G401 (cell line): ENCODE data around the gene C14orf180. TPM values are rescaled to one million over a fixed set of nuclear protein-coding genes. Genes with fewer than 3 reads are reported as not detected.

Source experiments
- DNase-seq: peaks from one replicate; pipeline ENCODE4 v3.0.0-alpha.2; 2015; ENCODE audit warnings: low spot score
- in situ Hi-C: cut with HindIII; loops from 2 replicates; pipeline ENCODE4 v1.10.0; 2016; ENCODE audit warnings: low sequenced_read_pairs, mixed read lengths
- total RNA-seq: library from RNA; depleted of rRNA; stranded (reverse); fragments of >200 nt; shearing (Covaris generic); gene quantifications from 2 replicates; pipeline ENCODE4 v1.2.3, GENCODE V29; 2014

The C14orf180 gene
- total RNA-seq, 1 experiment from 2014 or later: not detected

DNA sequence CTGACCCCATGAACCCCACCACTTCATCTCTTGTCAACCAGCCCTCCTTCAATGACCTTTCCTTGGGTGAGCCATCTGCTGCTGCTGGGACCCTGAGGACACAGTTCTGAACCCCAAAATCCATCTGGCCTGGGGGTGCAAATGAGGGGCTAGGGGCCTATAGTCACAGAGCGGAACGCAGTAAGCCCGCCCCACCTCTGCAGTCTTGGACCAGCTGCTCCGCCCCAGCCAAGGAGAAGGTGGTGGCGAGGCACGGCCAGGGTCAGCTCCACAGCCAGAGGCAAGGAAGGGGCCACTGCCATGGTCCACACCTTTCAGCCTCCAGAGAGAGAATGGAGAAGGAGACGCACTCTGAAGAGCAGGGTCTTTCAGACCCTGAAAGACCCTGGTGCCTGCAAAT is 19.9 kb downstream of the C14orf180 start:
- in situ Hi-C loops: loop anchor here (10.0 kb wide), 1 partner anchor 435 kb away; no protein-coding TSS in a partner anchor
- no peak for DNase-seq

- in situ Hi-C loops: no loop called here
Measured at GRCh38 chr14:104600141-104600643, 20.6 kb downstream of the C14orf180 start.

GRCh38 chr14:104600805-104601204 is 21.2 kb downstream of the C14orf180 start:
- in situ Hi-C loops: no loop called here
- DNase-seq: no peak

More at GRCh38 chr14:104600141-104600643, 20.6 kb downstream of the C14orf180 start:
- DNase-seq: peak; percentile 41

GRCh38 chr14:104601786-104602185 is 22.2 kb downstream of the C14orf180 start:
- DNase-seq: peak; percentile 50
- in situ Hi-C loops: no loop called here

GRCh38 chr14:104602315-104602932 is 22.9 kb downstream of the C14orf180 start:
- in situ Hi-C loops: no loop called here
- DNase-seq: no peak

DNA sequence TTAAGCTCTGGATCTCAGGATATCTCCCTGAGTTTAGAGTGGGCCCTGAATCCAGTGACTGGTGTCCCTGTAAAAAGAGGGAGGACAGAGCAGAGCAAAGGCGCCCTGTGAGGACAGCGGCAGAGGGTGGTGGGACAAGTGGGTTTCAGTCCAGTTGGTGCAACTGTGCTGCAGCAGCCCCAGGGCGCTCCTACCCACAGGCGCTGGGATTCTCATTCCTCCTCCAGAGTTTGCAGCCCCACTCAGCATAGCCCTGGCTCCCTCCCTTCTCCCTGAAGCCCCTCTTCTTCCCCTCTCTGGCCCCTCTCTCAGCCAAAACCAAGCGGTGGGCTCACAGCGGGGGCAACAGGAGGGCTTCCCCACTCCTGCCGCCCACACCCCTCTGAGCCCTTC is 23.4 kb downstream of the C14orf180 start:
- in situ Hi-C loops: no loop called here
- DNase-seq: no peak

- in situ Hi-C loops: no loop called here
- peak; percentile 18 for DNase-seq
Measured at GRCh38 chr14:104603711-104604401, 24.3 kb downstream of the C14orf180 start.

DNA sequence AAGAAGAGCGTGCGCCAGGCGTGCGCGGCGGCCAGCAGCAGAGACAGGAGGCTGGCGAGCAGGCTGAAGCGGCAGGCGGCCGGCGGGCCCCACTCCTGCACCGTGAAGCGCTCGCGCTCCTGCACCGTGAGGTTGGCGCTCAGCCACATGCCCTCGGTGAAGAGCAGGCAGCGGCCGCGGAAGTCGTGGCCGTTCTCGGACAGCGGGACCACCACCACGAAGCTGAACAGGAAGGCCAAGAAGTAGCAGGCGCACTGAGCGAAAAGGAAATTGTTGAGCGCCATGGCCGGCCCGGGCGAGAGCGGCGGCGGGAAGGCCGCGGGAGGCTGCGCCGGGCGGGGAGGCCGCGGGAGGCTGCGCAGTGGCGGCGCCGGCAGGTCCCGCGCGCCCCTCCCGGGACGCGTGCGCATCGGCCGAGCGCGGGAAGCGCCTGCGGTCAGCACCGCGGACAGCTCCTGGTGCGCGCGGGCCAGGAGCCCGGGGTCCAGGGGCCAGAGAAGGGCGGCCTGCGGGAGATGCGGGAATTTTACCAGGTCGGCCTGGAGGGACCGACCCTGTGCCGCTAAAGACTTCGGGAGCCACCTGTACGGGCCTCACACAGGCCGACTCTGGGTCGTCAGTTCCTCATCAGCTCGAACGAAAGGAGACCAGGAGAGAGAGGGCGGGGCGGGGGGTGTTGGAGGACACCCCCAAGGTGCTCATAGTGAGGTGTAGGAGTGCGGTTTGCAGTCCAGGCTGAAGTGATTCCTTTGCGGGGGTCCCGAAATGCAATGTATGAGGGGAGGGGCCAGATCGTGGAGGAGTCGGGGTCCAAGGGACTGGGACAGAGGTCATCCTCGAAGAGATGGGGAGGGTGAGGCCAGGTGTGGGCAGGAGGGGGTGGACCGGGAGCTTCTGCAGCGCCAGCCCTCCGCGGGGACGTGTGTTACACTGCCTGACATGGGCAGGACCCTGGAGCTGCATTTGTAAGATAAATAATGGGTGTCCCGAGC is 25.2 kb downstream of the C14orf180 start, which contains the start of gene TMEM179:
Gene TMEM179 (minus strand): TSS at position 315 of the 992 bp plus-strand sequence. CDS start 31 bp downstream, at position 284.
- DNase-seq: peak; percentile 49
- in situ Hi-C loops: no loop called here

- DNase-seq: no peak
- in situ Hi-C loops: no loop called here
Measured at GRCh38 chr14:104609666-104610065, 30.1 kb downstream of the C14orf180 start.

- no peak for DNase-seq
- in situ Hi-C loops: no loop called here
Measured at GRCh38 chr14:104610749-104611310, 31.3 kb downstream of the C14orf180 start.

DNA sequence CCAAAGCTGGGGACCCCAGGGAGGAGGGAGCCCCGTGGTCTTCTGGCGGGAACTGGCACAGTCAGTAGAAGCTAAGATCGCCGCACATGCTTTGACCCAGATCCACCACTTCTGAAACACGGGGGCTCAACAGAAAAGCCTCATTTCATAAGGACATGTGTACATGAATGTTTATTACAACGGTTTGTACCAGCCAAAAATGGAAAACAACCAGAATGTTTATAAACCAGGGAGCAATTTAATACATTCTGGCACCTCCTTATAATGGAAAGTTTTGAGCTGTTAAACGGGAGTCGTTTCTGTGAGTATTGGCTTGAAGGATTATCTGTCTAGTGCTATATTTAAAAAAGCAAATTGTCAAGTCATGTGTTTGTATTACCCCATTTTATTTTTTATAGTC is 32.3 kb downstream of the C14orf180 start:
- in situ Hi-C loops: no loop called here
- no peak for DNase-seq

GRCh38 chr14:104614126-104614812 is 34.7 kb downstream of the C14orf180 start:
- in situ Hi-C loops: no loop called here
- DNase-seq: no peak

DNA sequence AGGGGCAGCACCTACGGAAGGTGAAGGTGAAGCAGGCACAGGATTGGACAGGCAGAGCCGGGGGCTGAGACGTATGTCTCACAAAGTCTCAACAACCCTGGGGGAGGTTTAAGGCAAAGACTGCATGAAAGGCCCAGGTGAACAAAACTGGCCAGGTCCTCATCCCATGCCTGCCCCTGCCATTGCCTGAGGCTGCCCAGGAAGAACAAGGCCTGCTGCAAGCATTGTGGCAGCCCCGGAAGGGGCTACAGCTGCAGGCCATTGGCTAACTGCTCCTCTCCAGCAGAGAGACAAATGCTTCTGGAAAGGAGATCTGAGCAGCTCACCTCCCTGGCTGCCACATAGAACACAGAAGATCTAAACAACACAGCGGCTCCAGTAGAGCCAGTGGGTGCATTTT is 45.4 kb downstream of the C14orf180 start:
- in situ Hi-C loops: loop anchor here (5.0 kb wide), 1 partner anchor 33 kb away; no protein-coding TSS in a partner anchor
- DNase-seq: no peak

GRCh38 chr14:104632781-104633180 is 53.2 kb downstream of the C14orf180 start:
- DNase-seq: no peak
- in situ Hi-C loops: no loop called here

DNA sequence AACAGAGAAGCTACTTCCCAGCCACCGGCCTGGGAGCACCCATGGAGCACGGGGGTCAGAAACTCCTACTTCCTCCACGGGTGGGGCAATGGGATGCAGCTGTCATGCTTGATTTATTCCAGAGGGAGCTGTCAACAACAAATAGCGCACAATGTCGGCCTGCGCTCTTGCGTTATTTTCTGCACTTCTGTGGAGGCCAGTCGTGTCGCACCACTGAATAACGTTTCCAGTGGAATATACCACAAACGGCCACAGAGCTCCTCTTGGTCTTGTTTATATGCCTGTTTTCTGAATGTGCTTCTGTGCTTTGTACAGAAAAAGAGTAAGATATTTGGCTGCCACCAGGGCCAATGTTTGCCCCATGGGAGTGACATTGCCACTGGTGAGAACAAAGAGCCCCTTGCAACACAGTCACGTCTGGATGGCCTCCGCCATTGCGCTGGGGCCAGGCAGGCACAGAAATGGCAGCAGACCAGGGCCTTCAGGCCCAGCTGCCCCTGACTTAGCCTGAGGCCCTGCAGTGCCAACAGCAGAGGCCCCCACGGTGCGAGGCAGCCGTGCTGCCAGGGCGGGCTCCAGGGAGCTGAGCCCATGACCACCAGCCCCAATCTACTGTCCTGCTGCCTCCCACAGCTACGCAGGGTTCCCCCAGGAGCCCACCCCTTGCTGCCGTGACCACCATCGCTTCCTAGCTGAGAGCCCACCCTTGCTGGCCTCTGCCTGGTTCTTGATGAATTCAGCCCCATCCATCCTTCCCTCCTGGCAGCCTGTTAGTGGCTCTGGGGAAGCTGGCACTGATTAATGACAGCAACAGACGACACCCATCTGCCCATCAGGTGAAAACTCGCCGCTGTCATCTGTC is 53.9 kb downstream of the C14orf180 start:
- peak; percentile 10 for DNase-seq
- in situ Hi-C loops: no loop called here

DNA sequence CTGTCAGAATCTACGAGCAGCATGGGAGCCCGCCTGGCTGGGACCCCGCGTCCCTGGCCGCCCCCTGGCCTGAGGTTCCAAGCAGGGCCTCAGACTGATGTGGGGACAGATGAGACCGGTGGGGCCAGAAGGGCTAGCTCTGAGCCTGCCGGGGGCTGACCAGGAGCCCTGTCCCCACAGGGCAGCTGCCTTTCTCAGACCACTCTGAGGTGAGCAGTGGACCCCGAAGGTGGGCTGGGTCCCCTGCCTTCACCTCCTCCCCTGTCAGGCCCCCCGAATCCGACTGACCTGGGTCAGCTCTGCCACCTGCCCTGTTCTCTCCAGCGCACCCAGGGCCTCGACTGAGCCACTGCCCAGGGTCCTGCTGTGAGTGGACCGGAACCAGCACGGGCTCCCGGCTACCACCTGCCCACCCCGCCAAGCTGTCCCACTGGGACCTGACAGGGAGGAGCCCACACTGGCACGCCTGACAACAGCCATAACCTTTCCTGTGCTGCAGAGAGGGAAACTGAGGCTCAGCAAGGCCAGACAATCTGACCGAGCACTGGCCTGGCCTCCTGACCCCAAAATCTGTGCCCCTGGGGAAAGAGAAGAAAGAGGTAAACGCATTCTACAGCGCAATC is 54.7 kb downstream of the C14orf180 start:
- no peak for DNase-seq
- in situ Hi-C loops: no loop called here

- in situ Hi-C loops: no loop called here
- DNase-seq: no peak
Measured at GRCh38 chr14:104634886-104635570, 55.5 kb downstream of the C14orf180 start.
